ENCODE data around the gene KDM3A.
A peak's percentile ranks its signal among the peaks of the same experiment; 100 is the strongest.

KDM3A gene, protein sequence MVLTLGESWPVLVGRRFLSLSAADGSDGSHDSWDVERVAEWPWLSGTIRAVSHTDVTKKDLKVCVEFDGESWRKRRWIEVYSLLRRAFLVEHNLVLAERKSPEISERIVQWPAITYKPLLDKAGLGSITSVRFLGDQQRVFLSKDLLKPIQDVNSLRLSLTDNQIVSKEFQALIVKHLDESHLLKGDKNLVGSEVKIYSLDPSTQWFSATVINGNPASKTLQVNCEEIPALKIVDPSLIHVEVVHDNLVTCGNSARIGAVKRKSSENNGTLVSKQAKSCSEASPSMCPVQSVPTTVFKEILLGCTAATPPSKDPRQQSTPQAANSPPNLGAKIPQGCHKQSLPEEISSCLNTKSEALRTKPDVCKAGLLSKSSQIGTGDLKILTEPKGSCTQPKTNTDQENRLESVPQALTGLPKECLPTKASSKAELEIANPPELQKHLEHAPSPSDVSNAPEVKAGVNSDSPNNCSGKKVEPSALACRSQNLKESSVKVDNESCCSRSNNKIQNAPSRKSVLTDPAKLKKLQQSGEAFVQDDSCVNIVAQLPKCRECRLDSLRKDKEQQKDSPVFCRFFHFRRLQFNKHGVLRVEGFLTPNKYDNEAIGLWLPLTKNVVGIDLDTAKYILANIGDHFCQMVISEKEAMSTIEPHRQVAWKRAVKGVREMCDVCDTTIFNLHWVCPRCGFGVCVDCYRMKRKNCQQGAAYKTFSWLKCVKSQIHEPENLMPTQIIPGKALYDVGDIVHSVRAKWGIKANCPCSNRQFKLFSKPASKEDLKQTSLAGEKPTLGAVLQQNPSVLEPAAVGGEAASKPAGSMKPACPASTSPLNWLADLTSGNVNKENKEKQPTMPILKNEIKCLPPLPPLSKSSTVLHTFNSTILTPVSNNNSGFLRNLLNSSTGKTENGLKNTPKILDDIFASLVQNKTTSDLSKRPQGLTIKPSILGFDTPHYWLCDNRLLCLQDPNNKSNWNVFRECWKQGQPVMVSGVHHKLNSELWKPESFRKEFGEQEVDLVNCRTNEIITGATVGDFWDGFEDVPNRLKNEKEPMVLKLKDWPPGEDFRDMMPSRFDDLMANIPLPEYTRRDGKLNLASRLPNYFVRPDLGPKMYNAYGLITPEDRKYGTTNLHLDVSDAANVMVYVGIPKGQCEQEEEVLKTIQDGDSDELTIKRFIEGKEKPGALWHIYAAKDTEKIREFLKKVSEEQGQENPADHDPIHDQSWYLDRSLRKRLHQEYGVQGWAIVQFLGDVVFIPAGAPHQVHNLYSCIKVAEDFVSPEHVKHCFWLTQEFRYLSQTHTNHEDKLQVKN (N-terminal part only)

DNA sequence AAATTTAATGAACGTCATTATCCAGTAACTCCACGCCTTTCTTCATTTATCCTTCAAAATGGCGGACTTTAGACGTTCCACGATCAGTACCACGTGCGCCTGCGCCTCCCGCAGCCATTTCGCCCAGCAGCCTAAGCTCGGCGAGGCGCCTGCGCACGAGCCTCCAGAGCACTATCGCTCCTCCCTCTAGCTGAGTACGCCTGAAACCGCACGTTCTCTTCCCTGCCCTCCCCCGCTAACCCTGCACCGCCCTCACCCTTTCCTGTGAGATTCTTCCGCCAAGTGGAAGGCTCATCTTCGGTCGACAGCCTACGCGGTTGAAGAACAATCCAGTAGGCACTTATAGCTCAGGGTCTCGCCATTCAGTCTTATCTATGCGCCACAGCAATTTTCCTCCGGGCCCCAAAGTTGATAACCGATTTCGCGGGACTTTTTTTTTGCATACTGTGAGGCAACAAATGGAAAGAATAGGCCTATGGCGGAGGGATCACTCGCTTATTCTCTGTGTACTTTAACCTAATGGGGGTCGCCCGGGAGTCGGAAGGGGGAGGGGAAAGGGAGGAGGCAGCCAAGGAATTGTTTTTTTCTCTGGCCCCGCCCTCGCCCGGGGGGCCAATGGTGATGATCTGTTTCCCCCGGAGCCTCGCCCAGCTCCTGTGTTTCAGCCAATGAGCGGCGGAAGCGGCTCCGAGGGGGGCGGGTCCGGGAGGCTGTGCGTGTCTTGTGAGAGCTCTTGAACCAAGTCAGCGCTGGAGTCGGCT, at the start of gene KDM3A:
Gene KDM3A (plus strand): TSS at position 741 of the 761 bp plus-strand sequence. CDS start 677 bp downstream, outside the sequence.
- DNase-seq, result peak; percentile 98

DNA sequence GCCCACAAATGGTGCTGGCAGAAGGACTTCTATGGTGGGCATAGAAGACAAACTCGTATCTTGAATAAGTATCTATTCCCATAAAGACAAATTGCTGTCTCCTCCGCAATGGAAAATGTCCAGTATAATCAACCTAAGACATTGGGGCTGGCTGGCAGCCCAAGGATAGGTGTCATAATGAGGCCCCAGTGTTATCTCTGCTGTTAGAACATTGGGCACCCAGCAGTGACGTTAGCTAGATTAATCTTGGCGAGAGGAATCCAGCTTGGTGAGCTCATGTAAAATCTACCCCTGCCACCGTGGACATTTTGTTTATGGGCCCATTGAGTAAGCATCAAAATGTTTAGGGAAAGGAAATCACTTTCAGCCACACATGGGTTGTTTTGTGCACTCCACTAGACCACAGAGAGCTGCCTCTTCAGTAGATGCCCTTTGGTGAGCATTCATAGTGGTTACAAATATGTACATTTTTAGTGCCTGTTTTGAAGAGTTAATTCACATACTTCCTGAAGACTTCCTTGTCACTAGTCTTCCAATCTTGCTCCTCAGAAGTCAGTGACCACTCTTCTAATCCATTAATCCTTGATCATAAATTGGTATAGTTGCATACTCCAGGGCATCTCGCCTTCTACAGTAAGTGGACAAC, 48.2 kb upstream of the KDM3A start:
- no peak for DNase-seq

DNA sequence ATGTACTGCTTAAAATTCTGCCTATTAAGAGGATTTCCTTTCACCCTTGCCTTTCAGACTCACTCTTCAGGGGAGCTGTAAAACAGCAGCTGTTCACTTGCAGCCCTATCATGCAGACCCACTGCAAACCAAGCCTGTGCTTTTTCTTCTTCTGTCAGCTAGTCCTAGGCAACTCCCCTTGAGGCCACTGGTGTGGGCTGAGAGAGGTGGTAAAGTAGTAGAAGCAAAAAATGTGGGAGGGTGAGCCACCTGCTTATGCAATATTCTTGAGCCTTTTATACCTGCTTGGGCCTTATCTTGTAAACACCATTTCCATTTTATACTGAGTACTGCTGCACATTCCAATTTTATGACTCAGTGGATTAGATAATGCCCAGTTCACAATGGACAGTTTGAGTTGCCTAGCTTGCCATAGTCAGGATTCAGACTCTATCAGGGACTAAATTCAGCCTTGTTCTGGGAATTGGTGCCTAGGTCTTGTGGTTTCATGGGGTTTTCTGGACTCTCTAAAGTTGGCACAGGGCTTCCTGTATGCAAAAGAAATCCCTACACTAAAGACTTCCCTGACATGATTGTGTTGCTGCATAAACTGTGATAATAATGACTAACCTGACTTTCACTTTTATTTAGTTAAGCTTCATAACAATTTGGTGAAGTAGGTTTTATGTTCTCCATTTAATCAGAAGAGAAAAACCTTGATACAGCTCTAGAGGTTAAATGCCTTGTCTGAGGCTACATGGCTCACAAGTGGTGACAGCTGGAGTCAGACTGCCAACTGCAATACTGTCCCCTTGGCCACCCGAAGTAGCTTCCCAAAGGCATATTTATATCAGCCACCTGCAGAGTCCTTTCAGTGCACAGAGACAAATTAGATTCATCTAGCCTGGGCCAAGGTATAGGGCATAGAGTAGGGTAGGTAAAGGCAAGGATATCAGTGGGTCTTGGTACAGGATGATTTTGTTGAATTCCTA, 47.4 kb upstream of the KDM3A start:
- DNase-seq, result no peak

DNA sequence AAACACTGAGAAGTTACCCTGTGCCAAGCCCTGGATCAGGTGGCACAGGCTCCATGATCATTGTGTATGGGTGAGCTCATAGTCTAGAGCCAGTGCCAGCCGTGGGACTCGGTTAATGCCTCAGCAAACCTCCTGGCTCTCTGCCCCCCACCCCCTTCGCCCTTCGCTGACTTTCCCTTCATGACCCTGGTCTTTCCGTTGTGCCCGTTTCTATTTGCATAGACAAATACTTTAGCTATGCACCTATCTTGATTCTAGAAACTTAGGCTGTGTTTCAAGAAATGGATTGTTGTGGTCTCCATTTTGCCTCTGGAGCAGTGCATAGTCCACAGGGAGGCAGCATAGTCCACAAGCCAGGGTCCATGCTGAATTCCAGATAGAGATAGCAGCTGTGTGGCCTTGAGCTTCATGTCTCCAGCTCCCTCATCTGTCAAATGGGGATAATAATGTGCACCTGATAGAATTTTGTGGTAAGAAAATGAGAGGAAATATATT, 44.8 kb upstream of the KDM3A start:
- peak; percentile 55 for DNase-seq

DNA sequence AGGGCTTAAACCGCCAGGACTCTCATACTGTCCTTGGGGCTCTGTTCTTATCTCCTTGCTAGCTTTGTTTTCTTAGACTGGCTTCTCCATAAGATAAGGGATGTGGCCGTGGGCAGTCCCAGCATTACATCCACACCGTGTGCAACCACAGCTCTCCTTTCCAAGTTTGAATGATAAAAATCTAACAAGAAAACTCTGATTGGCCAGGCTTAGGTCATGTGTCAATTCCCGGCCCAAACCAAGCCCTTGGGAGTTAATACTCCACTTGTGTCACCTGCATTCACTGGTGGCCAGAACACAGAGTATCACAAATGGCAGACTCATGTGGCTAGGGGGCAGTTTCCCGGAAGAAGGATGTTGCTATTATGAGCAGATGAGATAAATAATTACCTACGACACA, 43.2 kb upstream of the KDM3A start:
- DNase-seq, result no peak

DNA sequence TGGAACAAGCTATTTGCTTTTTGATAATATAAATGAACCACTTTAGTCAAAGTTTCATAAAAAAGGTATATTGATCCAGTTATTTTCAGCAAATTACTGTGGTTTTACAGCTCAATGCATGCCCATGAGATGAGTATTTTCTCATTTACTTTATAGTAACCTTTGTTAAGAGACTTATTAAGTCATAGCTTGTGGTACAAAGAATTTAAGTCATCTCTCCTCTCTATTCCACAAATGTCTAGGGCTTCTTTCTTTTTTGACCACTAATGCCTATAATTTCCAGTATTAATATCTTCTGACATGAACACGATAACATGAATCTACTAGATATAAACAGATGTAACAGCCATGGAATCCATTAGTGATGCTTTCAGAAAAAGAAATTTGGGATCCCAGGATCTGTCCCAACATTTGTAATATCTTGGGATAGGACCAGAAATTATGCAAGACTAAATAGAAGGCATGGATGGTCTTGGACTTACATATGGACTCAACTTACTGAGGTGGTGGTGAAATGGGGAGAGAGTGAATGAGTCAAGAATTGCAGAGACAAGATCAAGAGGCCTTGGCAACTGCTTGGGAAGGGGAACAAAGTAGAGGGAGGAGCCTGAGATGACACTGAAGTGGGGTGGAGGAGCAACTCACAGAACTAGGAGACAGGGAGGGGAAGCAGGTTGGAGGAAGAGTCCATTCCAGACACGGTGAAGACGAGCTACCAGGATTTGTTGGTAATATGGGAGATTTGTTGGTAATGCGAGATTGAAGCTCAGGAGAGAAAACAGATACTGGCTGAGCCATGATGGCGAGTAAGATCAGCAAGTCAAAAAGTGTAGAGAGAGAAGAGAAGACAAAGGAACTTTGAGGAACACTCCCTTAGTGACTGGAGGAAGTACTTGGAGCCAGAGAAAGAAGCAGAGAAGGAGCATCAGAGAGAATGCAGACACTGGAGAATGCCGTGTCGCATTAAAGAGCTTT, 42.4 kb upstream of the KDM3A start:
- no peak for DNase-seq

DNA sequence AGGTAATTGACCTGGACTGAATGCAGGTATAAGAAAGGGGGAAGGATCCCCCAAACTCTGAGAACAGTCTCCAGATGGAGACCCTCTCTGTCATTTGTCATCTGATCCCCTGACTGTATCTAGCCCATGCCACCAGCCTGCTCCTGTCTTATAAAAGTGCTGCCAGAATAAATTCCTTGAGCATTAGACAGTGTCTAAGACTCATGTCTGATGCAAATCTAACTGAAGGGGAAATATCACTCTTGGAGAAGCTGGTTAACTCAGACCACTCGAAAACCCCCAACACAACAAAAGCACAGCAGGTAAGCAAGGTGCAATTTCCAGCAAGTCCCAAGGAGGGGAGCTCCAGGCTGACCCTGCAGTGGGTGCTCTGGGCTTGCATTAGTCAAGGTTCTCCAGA, 40.9 kb upstream of the KDM3A start:
- no peak for DNase-seq

DNA sequence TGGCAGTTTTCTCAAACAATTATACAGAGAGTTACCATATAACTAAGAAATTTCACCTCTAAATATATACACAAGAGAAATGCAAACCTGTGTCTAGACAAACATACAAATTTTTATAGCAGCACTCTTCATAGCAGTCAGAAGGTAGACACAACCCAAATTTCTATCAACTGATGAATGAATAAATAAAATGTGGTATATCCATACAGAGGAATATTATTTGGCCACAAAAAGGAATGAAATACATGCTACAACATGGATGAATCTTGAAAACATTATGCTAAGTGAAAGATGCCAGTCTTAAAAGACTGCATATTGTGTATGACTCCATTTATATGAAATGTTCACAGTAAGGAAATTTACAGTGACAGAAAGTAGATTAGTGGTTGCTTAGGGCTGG, 30.6 kb upstream of the KDM3A start:
- DNase-seq, result no peak

DNA sequence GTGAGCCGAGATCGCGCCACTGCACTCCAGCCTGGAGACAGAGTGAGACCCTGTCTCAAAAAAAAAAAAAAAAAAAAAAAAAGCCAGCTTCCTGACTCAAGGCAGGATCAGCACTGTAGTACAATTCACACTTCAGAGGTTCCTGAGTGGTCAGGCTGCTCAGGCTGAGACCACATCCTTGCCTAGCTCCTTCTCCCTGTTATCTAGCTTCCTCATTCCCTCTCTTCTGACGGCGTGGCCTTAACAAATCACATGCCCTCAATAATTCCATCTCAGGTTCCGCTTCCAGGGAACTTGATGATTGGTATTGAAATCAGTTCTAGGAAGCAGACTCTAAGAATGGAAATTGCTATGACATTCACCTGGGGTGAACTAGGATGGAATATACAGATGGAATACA, 29.8 kb upstream of the KDM3A start:
- no peak for DNase-seq

DNA sequence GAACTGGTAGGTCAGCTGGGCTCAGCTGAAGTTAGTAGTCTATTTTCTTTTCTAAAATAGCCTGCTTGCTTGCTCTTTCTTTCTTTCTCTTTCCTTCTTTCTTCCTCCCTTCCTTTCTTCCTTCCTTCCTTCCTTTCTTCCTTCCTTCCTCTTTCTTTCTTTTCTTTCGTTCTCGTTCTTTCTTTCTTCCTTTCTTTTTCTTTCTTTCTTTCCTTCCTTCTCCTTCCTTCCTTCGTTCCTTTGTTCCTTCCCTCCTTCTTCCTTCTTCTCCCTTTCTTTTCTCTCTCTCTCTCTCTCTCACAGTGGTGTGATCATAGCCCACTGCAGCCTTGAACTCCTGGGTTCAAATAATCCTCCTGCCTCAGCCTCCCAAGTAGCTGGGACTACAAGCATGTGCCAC, 29.2 kb upstream of the KDM3A start:
- no peak for DNase-seq

DNA sequence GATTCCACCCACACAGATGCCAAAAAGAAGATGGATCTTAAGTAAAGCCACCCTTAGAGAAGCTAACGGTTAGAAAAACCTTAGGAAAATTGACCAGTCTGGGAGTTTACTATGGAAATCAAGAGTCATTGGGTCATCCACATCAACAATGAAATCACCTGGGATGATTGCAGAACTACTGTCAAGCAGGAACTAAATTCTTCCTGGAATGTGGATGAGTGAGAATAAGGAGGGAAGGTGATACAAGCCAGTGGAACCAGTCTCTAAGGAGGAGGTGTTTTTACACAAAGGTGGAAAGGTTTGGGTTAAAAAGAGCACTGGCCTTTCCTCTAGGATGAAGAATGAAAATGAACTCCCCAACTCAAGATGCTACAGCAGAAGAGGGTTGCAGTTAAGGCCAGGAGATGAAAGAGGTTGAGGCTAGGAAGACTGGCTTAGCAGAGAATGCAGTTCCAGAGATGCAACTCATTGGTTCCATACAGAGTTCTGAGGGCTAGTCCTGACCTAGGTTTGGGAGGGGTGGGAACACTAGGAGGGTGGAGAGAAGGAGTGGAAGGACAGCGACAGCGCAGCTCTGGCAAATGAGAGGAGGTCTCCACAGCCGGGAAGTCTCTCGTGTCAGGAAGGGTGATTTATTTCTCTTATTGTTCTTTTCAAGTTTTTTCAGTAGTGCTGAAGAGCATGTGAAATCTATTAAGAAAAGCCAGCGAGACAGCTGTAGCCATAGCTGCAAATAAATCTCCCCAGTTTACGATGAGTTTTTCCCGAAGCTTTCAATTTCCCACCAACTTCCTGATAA, 27.7 kb upstream of the KDM3A start:
- no peak for DNase-seq

DNA sequence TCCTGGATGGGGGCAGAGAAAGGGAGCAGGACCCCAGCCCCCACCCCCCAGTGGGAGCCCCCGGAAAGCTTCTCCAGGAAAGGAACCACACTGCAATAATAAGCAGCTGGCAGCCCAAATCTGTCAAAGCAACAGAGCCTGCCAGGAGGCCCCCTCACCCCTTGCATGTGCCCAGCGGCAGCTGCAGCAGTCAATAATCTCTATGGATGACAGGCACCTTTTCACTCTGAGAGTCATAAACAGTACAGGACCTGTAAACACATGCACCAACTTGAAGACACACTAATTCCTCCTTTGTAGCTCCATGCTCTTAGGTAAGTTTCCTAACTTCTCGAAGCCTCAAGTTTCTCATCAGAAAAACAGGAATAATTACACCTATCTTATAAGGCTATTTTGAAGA, 26.2 kb upstream of the KDM3A start:
- no peak for DNase-seq

DNA sequence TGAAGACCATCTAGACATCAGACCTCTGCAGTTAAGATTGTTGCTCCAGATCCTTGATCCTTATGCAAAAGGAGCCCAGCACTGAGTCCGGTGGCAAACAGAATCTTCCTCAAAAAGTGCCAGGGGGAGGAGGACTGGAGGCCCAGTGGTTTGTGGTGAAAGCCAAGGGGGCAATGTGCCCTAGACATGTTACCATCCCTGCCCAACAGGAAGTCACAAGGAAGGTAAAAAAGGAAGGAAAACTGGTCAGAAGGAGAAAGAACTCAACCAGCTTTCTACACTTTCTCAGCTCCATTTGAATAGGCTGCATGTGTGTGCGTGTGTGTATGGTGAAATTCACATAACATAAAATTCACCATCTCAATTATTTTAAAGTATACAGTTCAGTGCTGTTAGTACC, 25.0 kb upstream of the KDM3A start:
- DNase-seq, result no peak

DNA sequence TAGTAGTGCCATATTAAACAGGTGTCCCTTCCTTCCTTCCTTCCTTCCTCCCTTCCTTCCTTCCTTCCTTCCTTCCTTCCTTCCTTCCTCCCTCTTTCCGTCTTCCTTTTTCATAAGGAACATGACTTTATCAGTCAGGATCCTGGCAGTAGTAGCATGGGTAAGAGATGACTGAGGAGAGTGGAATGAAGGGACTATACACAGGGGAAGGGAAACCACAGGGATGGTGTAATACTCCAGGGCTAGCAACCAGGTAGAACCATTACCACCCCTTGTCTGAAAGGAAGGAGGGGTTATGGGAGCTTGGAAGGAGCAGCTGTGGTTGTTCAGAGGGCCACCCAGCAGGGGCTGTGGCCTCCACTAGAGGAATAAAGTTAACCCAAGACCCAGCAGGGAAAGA, 23.2 kb upstream of the KDM3A start:
- no peak for DNase-seq

DNA sequence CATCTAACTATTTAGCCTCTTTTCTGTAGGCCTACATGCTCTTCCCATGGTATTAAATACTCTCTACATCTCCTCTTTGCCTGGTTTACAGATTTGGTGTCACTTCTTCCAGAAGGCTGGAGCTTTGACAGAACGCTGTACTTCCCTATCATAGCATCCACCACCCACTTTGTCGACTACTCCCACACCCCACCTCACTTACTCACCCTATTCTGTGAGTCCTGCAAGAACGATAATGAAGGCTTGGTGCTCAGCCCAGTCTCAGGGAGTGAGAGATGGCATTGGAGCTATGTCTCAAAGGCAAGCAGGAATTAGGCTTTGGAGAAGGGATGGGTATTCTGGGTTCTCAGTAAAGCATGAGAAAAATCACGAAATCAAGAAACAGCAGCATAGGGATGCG, 20.3 kb upstream of the KDM3A start:
- no peak for DNase-seq

DNA sequence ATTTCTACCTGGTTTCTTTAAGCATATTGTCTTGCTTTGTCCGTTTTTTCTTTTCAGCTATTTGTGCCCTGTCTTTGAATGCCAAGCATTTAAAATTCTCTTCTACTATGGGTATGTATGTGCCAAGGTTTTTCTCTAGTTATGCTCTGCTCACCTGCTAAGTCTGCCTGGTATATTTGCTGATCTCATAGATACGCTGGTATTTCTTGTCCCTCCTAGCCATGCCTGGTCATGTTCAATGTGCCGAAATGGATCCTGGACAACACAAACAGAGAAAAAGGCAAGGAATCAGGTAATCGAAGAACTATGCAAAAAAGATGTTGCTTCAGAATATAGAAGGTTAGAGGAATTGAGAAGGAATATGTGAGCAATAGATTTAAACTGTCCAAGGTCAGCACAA, 14.9 kb upstream of the KDM3A start:
- DNase-seq, result no peak

DNA sequence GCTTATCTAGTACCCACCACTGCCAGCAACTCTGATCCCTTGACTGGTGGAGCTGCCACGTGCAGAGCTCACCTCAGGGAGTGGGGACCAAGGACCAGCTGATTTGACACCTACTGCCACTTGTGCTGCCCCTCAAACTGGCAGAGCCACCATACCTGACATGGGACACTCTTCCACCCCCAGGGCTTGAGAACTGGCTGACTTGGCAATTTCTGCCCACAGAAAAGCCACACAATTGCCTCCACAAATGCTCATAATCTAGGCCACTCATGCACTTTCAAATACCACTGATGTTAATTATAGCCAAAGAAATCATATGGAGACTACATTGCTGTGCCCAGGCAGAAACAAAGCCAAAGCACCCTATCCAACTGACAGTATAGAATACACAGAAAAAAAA, 11.8 kb upstream of the KDM3A start:
- no peak for DNase-seq

DNA sequence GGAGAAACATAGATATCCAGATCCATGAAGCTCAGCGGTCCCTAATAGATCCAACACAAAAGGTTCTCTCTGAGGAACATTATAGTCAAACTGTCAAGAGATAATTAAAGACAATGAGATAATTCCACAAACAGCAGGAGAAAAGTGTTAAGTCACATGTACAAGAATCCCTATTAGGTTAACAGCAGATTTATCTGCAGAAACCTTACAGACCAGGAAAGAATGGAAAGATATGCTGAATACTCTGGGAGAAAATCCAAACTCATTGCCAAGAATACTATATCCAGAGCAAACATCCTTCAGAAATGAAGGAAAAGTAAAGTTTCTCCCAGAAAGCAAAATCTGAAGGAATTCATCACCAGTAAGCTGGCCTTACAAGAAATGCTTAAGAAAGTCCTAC, 10.8 kb upstream of the KDM3A start:
- no peak for DNase-seq

Data from NCI-H446 treated with DMSO at 0.1 percent for 48 hours (cell line).